Caco-2 (cell line): ENCODE measurements around the gene NOL4. TPM values are rescaled to one million over a fixed set of nuclear protein-coding genes. Genes with fewer than 3 reads are reported as not detected.
"Not testable (repeated sequence)": the region's sequence is repeated elsewhere in the genome, so short reads cannot be mapped to it uniquely, and the experiment has no call there.

Source experiments
- Bru-seq: library from RNA; stranded (reverse); fragments of 400-500 nt; gene quantifications from one replicate; lab custom pipeline; 2021; lab: Mats Ljungman, UMichigan
- BruChase-seq, 2 experiments: library from RNA; stranded (reverse); fragments of 400-500 nt; gene quantifications; one replicate each; lab custom pipeline; 2021; lab: Mats Ljungman, UMichigan
- BruUV-seq: library from RNA; stranded (reverse); fragments of 400-500 nt; replicated peaks from 2 replicates; lab custom pipeline; 2021; lab: Mats Ljungman, UMichigan
- CTCF ChIA-PET: fragments of 300-600 bp; sonication (Branson Sonifier 250); formaldehyde crosslinking; loops from one replicate; lab custom pipeline; 2022; ENCODE audit warnings: antibody characterized with exemption; lab: Charles Lee
- POLR2A ChIA-PET: fragments of 300-600 bp; sonication (Branson Sonifier 250); formaldehyde crosslinking; loops from one replicate; lab custom pipeline; 2022; ENCODE audit warnings: antibody characterized with exemption; lab: Charles Lee
- DNase-seq, 2 experiments: peaks; one replicate each; pipeline versions ENCODE4 v3.0.0 to v3.0.0-alpha.2; 2020 to 2022
- H3K27me3 ChIP-seq: replicated peaks from 2 replicates; pipeline ENCODE4 v1.6.0; 2011; ENCODE audit warnings: low read length; ENCODE audit not compliant: control insufficient read depth, insufficient read depth
- H3K36me3 ChIP-seq: 2 replicates; pipeline ENCODE4 v1.5.1; 2011; ENCODE audit warnings: low read length; ENCODE audit not compliant: control insufficient read depth, insufficient read depth
- H3K4me1 ChIP-seq: fragments of 250-450 bp; sonication (Bioruptor Pico); 2 replicates; pipeline ENCODE4 v1.5.1; 2020; ENCODE audit warnings: mild to moderate bottlenecking
- H3K4me3 ChIP-seq: 2 replicates; pipeline ENCODE4 v1.5.1; 2011; ENCODE audit warnings: low read depth, mild to moderate bottlenecking, control low read depth, low read length
- H3K9me3 ChIP-seq: fragments of 250-450 bp; sonication (Bioruptor Pico); 2 replicates; pipeline ENCODE4 v1.5.1; 2020; ENCODE audit warnings: mild to moderate bottlenecking, moderate library complexity
- H3K27ac Mint-ChIP-seq: one replicate; pipeline ENCODE4 v1.8.0; 2022; ENCODE audit warnings: mixed read lengths; ENCODE audit not compliant: unreplicated experiment
- H3K27me3 Mint-ChIP-seq: one replicate; pipeline ENCODE4 v1.8.0; 2022; ENCODE audit warnings: mixed read lengths; ENCODE audit not compliant: insufficient read depth, unreplicated experiment
- H3K36me3 Mint-ChIP-seq: one replicate; pipeline ENCODE4 v1.8.0; 2022; ENCODE audit warnings: mild to moderate bottlenecking, mixed read lengths; ENCODE audit not compliant: insufficient read depth, unreplicated experiment
- H3K4me1 Mint-ChIP-seq: one replicate; pipeline ENCODE4 v1.8.0; 2022; ENCODE audit warnings: low read depth, mixed read lengths; ENCODE audit not compliant: unreplicated experiment
- H3K4me3 Mint-ChIP-seq: one replicate; pipeline ENCODE4 v1.8.0; 2022; ENCODE audit warnings: mild to moderate bottlenecking, moderate library complexity, mixed read lengths; ENCODE audit not compliant: unreplicated experiment
- H3K9me3 Mint-ChIP-seq: one replicate; pipeline ENCODE4 v1.8.0; 2022; ENCODE audit warnings: mixed read lengths; ENCODE audit not compliant: unreplicated experiment
- CTCF ChIP-seq, 2 experiments: fragments of 200-600 bp in 1 of 2; IDR thresholded peaks; 1 replicate in 1 of 2; 2 replicates in 1 of 2; pipeline versions ENCODE4 v1.5.1 to v1.8.0; 2011 to 2022; ENCODE audit warnings: antibody characterized with exemption in 1 of 2, control low read depth in 1 of 2, inconsistent platforms in 1 of 2, low read depth in 1 of 2, low read length in 1 of 2, mild to moderate bottlenecking in 1 of 2, moderate library complexity in 1 of 2; ENCODE audit not compliant: insufficient read depth in 1 of 2, severe bottlenecking in 1 of 2, unreplicated experiment in 1 of 2
- intact Hi-C: fragments of 100-400 bp; cut with micrococcal nuclease; formaldehyde crosslinking; loops from one replicate; pipeline ENCODE4 v1.10.0; 2022; ENCODE audit not compliant: unreplicated experiment
- long read RNA-seq: library from polyadenylated mRNA; stranded (forward); transcript quantifications from one replicate; pipeline ENCODE4 v2.0.0, GENCODE V29; 2022
- total RNA-seq: library from RNA; stranded (reverse); gene quantifications from 2 replicates; pipeline ENCODE4 v1.2.3, GENCODE V29; 2022

Gene NOL4
- total RNA-seq (not detected in 2 replicates), Bru-seq, nascent RNA (percentile 9 among the genes with signal in this experiment), BruChase-seq, experiment 1, labeled RNA remaining after a 2-hour chase (percentile 7 among the genes with signal in this experiment), BruChase-seq, experiment 2, labeled RNA remaining after a 6-hour chase (percentile 3 among the genes with signal in this experiment)
- long read RNA-seq: 0 reads

GRCh38 chr18:34224423-34225217, at the start of gene NOL4:
TSS of gene NOL4 (minus strand) at chr18:34224913. CDS start at chr18:34223253, 1,660 bp downstream.
- peak; percentile 15 to 73 for TF ChIP-seq CTCF (IDR thresholded peaks at IDR 0.05; ENCODE audit: insufficient read depth in 1 of 2, low read depth in 1 of 2, low read length in 1 of 2, severe bottlenecking in 1 of 2, unreplicated experiment in 1 of 2)
- Histone ChIP-seq H3K27me3 (peaks cover 2% of the 10 kb centered on the region; the same call in 1 of the 2 replicates), H3K4me3 (peak within 1 kb of the TSS; percentile 36), H3K36me3 (no peaks in the 10 kb centered on the region), H3K9me3 (no peaks in the 10 kb centered on the region), H3K4me1 (no peaks in the 10 kb centered on the region)
- peak; percentile 67 to 72 for DNase-seq
- POLR2A ChIA-PET: no interaction called here
- CTCF ChIA-PET: interaction anchor here (0.5 to 1.0 kb wide), 7 partner anchors 11 to 467 kb away, joined by 3 to 5 read pairs (median 3); no protein-coding TSS in a partner anchor
- Mint-ChIP-seq H3K27ac (no peak within 1 kb of the TSS), H3K9me3 (no peaks in the 10 kb centered on the region), H3K4me3 (peak within 1 kb of the TSS; percentile 59), H3K27me3 (peaks cover 5% of the 10 kb centered on the region), H3K36me3 (no peaks in the 10 kb centered on the region), H3K4me1 (no peaks in the 10 kb centered on the region)
- intact Hi-C loops: no loop called here
- no TSS peak for BruUV-seq

GRCh38 chr18:34266029-34266428, 41.3 kb upstream of the NOL4 start:
- H3K9me3 ChIP-seq, H3K4me3 Mint-ChIP-seq, H3K36me3 ChIP-seq, H3K36me3 Mint-ChIP-seq, DNase-seq, H3K27me3 ChIP-seq, BruUV-seq, H3K27ac Mint-ChIP-seq, CTCF ChIA-PET, POLR2A ChIA-PET, intact Hi-C loops, H3K4me3 ChIP-seq, H3K4me1 ChIP-seq, H3K4me1 Mint-ChIP-seq, H3K27me3 Mint-ChIP-seq, H3K9me3 Mint-ChIP-seq: not testable (repeated sequence)

- Mint-ChIP-seq H3K27ac (no peak overlapping the region), H3K4me3 (no peak overlapping the region), H3K27me3 (no peaks in the 10 kb centered on the region), H3K9me3 (peaks cover 7% of the 10 kb centered on the region), H3K36me3 (no peaks in the 10 kb centered on the region), H3K4me1 (no peaks in the 10 kb centered on the region)
- intact Hi-C loops: no loop called here
- TF ChIP-seq CTCF (IDR thresholded peaks at IDR 0.05; ENCODE audit: insufficient read depth in 1 of 2, low read depth in 1 of 2, low read length in 1 of 2, severe bottlenecking in 1 of 2, unreplicated experiment in 1 of 2): no peak
- no TSS peak for BruUV-seq
- H3K4me3 ChIP-seq: no peak overlapping the region
- no peak for DNase-seq
- H3K4me1 ChIP-seq: no peaks in the 10 kb centered on the region
- CTCF ChIA-PET: no interaction called here
- POLR2A ChIA-PET: no interaction called here
- H3K36me3 ChIP-seq: no peaks in the 10 kb centered on the region
- no peaks in the 10 kb centered on the region for H3K9me3 ChIP-seq
- H3K27me3 ChIP-seq: no peaks in the 10 kb centered on the region
Measured at GRCh38 chr18:34261865-34262780, 37.4 kb upstream of the NOL4 start.
